ENCODE data around the gene PIK3R1. TPM values are rescaled to one million over a fixed set of nuclear protein-coding genes. Genes with fewer than 3 reads are reported as not detected.

Gene PIK3R1
- total and polyA plus RNA-seq, 2 experiments from 2014 or later, result 5.9 to 9.8 TPM

DNA sequence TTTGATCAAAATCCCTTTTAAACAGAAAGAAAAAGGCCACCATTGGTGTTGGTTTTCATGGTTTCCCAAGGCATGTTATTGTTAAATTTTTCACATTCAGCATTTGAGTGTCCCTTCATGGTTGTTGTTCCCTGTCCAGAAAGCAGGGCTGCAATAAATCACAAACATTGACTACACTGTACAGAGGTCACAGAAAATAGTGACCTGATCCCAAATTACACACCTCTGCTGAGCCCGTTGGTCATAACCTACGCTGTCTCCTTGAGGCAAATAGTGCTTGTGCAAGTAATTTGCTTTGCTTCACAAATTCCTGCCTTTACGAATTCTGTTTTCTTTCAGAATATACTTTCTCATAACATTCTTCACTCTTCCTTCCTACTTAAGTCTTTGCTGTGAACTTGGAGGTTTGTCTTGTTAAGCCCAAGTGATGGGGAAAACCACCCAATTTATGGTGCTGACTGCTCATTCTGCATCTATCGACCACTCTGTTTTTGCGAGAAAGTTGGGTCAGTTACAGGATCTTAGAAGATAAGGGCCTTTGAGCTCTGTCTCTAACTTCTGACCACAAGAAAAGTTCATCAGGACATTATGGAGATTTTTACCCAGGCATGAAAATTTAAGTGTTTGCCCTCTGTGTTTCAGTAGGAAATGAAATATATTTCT is 16.0 kb downstream of the PIK3R1 start:
- no peak overlapping the region for H3K27ac Mint-ChIP-seq

More for the DNA sequence above, 16.0 kb downstream of the PIK3R1 start:
- Mint-ChIP-seq H3K36me3 (ENCODE audit: low read depth) (peaks cover 2% of the 10 kb centered on the region; the same call in 1 of the 3 replicates), H3K4me1 (peaks cover 9% of the 10 kb centered on the region), H3K4me3 (no peak overlapping the region), H3K27me3 (ENCODE audit: insufficient read depth, low read depth, poor library complexity) (no peaks in the 10 kb centered on the region), H3K9me3 (no peaks in the 10 kb centered on the region)
- Histone ChIP-seq H3K9me2 (ENCODE audit: insufficient read depth) (no peaks in the 10 kb centered on the region), H3K4me3 (no peak overlapping the region), H3F3A (replicated peaks; ENCODE audit: low read depth) (no peaks in the 10 kb centered on the region), H4K20me1 (replicated peaks; ENCODE audit: insufficient read depth) (peaks cover 5% of the 10 kb centered on the region), H3K79me2 (replicated peaks; ENCODE audit: insufficient read depth) (peaks cover 22% of the 10 kb centered on the region), H3K27me3 (ENCODE audit: insufficient read depth) (no peaks in the 10 kb centered on the region), H3K27ac (ENCODE audit: low read depth) (no peak overlapping the region), H3K4me2 (no peak overlapping the region), H3K4me1 (ENCODE audit: insufficient read depth) (no peaks in the 10 kb centered on the region), H3K36me3 (ENCODE audit: insufficient read depth) (0 out of 2 replicates have a peak, but pooled peaks cover 3% of the 10 kb centered on the region), H2AFZ (no peak overlapping the region)
- ATAC-seq, result no peak
- no peak for DNase-seq (ENCODE audit: low spot score)
- TF ChIP-seq, protein P1, sequence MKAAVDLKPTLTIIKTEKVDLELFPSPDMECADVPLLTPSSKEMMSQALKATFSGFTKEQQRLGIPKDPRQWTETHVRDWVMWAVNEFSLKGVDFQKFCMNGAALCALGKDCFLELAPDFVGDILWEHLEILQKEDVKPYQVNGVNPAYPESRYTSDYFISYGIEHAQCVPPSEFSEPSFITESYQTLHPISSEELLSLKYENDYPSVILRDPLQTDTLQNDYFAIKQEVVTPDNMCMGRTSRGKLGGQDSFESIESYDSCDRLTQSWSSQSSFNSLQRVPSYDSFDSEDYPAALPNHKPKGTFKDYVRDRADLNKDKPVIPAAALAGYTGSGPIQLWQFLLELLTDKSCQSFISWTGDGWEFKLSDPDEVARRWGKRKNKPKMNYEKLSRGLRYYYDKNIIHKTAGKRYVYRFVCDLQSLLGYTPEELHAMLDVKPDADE (IDR thresholded peaks at IDR 0.05), result no peak
- TF ChIP-seq, protein P2, sequence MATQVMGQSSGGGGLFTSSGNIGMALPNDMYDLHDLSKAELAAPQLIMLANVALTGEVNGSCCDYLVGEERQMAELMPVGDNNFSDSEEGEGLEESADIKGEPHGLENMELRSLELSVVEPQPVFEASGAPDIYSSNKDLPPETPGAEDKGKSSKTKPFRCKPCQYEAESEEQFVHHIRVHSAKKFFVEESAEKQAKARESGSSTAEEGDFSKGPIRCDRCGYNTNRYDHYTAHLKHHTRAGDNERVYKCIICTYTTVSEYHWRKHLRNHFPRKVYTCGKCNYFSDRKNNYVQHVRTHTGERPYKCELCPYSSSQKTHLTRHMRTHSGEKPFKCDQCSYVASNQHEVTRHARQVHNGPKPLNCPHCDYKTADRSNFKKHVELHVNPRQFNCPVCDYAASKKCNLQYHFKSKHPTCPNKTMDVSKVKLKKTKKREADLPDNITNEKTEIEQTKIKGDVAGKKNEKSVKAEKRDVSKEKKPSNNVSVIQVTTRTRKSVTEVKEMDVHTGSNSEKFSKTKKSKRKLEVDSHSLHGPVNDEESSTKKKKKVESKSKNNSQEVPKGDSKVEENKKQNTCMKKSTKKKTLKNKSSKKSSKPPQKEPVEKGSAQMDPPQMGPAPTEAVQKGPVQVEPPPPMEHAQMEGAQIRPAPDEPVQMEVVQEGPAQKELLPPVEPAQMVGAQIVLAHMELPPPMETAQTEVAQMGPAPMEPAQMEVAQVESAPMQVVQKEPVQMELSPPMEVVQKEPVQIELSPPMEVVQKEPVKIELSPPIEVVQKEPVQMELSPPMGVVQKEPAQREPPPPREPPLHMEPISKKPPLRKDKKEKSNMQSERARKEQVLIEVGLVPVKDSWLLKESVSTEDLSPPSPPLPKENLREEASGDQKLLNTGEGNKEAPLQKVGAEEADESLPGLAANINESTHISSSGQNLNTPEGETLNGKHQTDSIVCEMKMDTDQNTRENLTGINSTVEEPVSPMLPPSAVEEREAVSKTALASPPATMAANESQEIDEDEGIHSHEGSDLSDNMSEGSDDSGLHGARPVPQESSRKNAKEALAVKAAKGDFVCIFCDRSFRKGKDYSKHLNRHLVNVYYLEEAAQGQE (IDR thresholded peaks at IDR 0.05; ENCODE audit: unreplicated experiment), result no peak
- TF ChIP-seq, protein P3, sequence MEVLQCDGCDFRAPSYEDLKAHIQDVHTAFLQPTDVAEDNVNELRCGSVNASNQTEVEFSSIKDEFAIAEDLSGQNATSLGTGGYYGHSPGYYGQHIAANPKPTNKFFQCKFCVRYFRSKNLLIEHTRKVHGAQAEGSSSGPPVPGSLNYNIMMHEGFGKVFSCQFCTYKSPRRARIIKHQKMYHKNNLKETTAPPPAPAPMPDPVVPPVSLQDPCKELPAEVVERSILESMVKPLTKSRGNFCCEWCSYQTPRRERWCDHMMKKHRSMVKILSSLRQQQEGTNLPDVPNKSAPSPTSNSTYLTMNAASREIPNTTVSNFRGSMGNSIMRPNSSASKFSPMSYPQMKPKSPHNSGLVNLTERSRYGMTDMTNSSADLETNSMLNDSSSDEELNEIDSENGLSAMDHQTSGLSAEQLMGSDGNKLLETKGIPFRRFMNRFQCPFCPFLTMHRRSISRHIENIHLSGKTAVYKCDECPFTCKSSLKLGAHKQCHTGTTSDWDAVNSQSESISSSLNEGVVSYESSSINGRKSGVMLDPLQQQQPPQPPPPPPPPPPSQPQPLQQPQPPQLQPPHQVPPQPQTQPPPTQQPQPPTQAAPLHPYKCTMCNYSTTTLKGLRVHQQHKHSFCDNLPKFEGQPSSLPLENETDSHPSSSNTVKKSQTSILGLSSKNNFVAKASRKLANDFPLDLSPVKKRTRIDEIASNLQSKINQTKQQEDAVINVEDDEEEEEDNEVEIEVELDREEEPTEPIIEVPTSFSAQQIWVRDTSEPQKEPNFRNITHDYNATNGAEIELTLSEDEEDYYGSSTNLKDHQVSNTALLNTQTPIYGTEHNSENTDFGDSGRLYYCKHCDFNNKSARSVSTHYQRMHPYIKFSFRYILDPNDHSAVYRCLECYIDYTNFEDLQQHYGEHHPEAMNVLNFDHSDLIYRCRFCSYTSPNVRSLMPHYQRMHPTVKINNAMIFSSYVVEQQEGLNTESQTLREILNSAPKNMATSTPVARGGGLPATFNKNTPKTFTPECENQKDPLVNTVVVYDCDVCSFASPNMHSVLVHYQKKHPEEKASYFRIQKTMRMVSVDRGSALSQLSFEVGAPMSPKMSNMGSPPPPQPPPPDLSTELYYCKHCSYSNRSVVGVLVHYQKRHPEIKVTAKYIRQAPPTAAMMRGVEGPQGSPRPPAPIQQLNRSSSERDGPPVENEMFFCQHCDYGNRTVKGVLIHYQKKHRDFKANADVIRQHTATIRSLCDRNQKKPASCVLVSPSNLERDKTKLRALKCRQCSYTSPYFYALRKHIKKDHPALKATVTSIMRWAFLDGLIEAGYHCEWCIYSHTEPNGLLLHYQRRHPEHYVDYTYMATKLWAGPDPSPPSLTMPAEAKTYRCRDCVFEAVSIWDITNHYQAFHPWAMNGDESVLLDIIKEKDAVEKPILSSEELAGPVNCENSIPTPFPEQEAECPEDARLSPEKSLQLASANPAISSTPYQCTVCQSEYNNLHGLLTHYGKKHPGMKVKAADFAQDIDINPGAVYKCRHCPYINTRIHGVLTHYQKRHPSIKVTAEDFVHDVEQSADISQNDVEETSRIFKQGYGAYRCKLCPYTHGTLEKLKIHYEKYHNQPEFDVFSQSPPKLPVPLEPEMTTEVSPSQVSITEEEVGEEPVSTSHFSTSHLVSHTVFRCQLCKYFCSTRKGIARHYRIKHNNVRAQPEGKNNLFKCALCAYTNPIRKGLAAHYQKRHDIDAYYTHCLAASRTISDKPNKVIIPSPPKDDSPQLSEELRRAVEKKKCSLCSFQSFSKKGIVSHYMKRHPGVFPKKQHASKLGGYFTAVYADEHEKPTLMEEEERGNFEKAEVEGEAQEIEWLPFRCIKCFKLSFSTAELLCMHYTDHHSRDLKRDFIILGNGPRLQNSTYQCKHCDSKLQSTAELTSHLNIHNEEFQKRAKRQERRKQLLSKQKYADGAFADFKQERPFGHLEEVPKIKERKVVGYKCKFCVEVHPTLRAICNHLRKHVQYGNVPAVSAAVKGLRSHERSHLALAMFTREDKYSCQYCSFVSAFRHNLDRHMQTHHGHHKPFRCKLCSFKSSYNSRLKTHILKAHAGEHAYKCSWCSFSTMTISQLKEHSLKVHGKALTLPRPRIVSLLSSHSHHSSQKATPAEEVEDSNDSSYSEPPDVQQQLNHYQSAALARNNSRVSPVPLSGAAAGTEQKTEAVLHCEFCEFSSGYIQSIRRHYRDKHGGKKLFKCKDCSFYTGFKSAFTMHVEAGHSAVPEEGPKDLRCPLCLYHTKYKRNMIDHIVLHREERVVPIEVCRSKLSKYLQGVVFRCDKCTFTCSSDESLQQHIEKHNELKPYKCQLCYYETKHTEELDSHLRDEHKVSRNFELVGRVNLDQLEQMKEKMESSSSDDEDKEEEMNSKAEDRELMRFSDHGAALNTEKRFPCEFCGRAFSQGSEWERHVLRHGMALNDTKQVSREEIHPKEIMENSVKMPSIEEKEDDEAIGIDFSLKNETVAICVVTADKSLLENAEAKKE (CRISPR knock-in tag; IDR thresholded peaks at IDR 0.05), result no peak
- TF ChIP-seq JUNB (IDR thresholded peaks at IDR 0.05; ENCODE audit: unreplicated experiment) (no peak), ZNF114 (CRISPR knock-in tag; IDR thresholded peaks at IDR 0.05) (no peak), NANOG (IDR thresholded peaks at IDR 0.05; ENCODE audit: borderline replicate concordance) (no peak)
